Panc1 (cell line): ENCODE results near the gene NT5C2. TPM values are rescaled to one million over a fixed set of nuclear protein-coding genes. Genes with fewer than 3 reads are reported as not detected.

Experiments
- ATAC-seq: fragments of 200-7000 bp; cut with Tn5 transposase; 2 replicates; pipeline ENCODE4 v1.9.1; 2020; ENCODE audit warnings: mild to moderate bottlenecking, moderate library complexity
- BruUV-seq: library from RNA; stranded (reverse); fragments of 400-500 nt; replicated peaks from 2 replicates; lab custom pipeline; 2021; lab: Mats Ljungman, UMichigan
- CTCF ChIA-PET: fragments of 300-600 bp; sonication (Branson Sonifier 250); formaldehyde crosslinking; loops from one replicate; lab custom pipeline; 2022; ENCODE audit warnings: antibody characterized with exemption; lab: Charles Lee
- POLR2A ChIA-PET: fragments of 300-600 bp; sonication (Branson Sonifier 250); formaldehyde crosslinking; loops from one replicate; lab custom pipeline; 2022; ENCODE audit warnings: antibody characterized with exemption; lab: Charles Lee
- DNase-seq: peaks from one replicate; pipeline ENCODE4 v3.0.0-alpha.2; 2010; ENCODE audit warnings: low read depth, low spot score
- H3K27ac ChIP-seq: 2 replicates; pipeline ENCODE4 v1.5.1; 2011; ENCODE audit warnings: mild to moderate bottlenecking, low read length, inconsistent platforms
- H3K27me3 ChIP-seq: fragments of 200-500 bp; sonication (Bioruptor generic); 2 replicates; pipeline ENCODE4 v1.6.0; 2014; ENCODE audit warnings: low read length, inconsistent platforms; ENCODE audit not compliant: control insufficient read depth, insufficient read depth
- H3K36me3 ChIP-seq: fragments of 200-500 bp; sonication (Bioruptor generic); 2 replicates; pipeline ENCODE4 v1.5.1; 2014; ENCODE audit warnings: inconsistent platforms, mild to moderate bottlenecking, low read length, moderate library complexity; ENCODE audit not compliant: control insufficient read depth, insufficient read depth
- H3K4me1 ChIP-seq: 2 replicates; pipeline ENCODE4 v1.5.1; 2011; ENCODE audit warnings: inconsistent platforms, mild to moderate bottlenecking, low read length, moderate library complexity; ENCODE audit not compliant: control insufficient read depth, insufficient read depth
- H3K4me3 ChIP-seq, 2 experiments: 2 replicates each; pipeline ENCODE4 v1.5.1; 2011 to 2012; ENCODE audit warnings: low read depth in 2 of 2, low read length in 2 of 2, mild to moderate bottlenecking in 2 of 2, inconsistent platforms in 1 of 2, moderate library complexity in 1 of 2
- H3K9me3 ChIP-seq: fragments of 200-500 bp; sonication (Bioruptor generic); 2 replicates; pipeline ENCODE4 v1.5.1; 2014; ENCODE audit warnings: low read depth, mild to moderate bottlenecking, inconsistent platforms, low read length, moderate library complexity; ENCODE audit not compliant: control insufficient read depth, insufficient read depth
- POLR2AphosphoS5 ChIP-seq: IDR thresholded peaks from 2 replicates; pipeline ENCODE4 v1.6.1; 2012; ENCODE audit warnings: mild to moderate bottlenecking, low read depth, low read length, moderate library complexity
- SIN3A ChIP-seq: IDR thresholded peaks from 2 replicates; pipeline ENCODE4 v1.6.1; 2012; ENCODE audit warnings: low read depth, mild to moderate bottlenecking, low read length, moderate library complexity, borderline replicate concordance; ENCODE audit not compliant: insufficient read depth
- TCF7L2 ChIP-seq: IDR thresholded peaks from 2 replicates; pipeline ENCODE4 v1.6.1; 2011; ENCODE audit warnings: mild to moderate bottlenecking, low read depth, low read length, inconsistent platforms
- in situ Hi-C: cut with HindIII; loops from 2 replicates; pipeline ENCODE4 v1.10.0; 2016; ENCODE audit warnings: low sequenced_read_pairs, low pct_unique_long_range_greater_than_20kb
- intact Hi-C: fragments of 100-400 bp; cut with micrococcal nuclease; formaldehyde crosslinking; loops from one replicate; pipeline ENCODE4 v1.10.0; 2022; ENCODE audit not compliant: unreplicated experiment
- total RNA-seq: library from RNA; stranded (reverse); gene quantifications from one replicate; pipeline ENCODE4 v1.2.1, GENCODE V29; 2021; ENCODE audit not compliant: unreplicated experiment
- TF ChIP-seq, protein P1 (sequence below): fragments of 450-650 bp; IDR thresholded peaks from 2 replicates; pipeline ENCODE4 v1.5.1; 2017; ENCODE audit warnings: mild to moderate bottlenecking
- TF ChIP-seq, protein P2 (sequence below), 2 experiments: IDR thresholded peaks; 2 replicates each; pipeline ENCODE4 v1.6.1; 2011 to 2012; ENCODE audit warnings: low read depth in 2 of 2, control low read depth in 1 of 2, low read length in 1 of 2, mild to moderate bottlenecking in 1 of 2, moderate library complexity in 1 of 2; ENCODE audit not compliant: insufficient read depth in 1 of 2

Gene NT5C2
- total RNA-seq, 1 experiment from 2014 or later = 150 TPM

- Histone ChIP-seq H3K36me3 (peaks cover 64% of the 10 kb centered on the region), H3K4me1 (no peaks in the 10 kb centered on the region), H3K27ac (no peak overlapping the region), H3K9me3 (no peaks in the 10 kb centered on the region), H3K27me3 (no peaks in the 10 kb centered on the region), H3K4me3 (no peak overlapping the region)
- intact Hi-C loops = no loop called here
- TF ChIP-seq, protein P1, sequence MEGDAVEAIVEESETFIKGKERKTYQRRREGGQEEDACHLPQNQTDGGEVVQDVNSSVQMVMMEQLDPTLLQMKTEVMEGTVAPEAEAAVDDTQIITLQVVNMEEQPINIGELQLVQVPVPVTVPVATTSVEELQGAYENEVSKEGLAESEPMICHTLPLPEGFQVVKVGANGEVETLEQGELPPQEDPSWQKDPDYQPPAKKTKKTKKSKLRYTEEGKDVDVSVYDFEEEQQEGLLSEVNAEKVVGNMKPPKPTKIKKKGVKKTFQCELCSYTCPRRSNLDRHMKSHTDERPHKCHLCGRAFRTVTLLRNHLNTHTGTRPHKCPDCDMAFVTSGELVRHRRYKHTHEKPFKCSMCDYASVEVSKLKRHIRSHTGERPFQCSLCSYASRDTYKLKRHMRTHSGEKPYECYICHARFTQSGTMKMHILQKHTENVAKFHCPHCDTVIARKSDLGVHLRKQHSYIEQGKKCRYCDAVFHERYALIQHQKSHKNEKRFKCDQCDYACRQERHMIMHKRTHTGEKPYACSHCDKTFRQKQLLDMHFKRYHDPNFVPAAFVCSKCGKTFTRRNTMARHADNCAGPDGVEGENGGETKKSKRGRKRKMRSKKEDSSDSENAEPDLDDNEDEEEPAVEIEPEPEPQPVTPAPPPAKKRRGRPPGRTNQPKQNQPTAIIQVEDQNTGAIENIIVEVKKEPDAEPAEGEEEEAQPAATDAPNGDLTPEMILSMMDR = no peak
- TF ChIP-seq, protein P2, sequence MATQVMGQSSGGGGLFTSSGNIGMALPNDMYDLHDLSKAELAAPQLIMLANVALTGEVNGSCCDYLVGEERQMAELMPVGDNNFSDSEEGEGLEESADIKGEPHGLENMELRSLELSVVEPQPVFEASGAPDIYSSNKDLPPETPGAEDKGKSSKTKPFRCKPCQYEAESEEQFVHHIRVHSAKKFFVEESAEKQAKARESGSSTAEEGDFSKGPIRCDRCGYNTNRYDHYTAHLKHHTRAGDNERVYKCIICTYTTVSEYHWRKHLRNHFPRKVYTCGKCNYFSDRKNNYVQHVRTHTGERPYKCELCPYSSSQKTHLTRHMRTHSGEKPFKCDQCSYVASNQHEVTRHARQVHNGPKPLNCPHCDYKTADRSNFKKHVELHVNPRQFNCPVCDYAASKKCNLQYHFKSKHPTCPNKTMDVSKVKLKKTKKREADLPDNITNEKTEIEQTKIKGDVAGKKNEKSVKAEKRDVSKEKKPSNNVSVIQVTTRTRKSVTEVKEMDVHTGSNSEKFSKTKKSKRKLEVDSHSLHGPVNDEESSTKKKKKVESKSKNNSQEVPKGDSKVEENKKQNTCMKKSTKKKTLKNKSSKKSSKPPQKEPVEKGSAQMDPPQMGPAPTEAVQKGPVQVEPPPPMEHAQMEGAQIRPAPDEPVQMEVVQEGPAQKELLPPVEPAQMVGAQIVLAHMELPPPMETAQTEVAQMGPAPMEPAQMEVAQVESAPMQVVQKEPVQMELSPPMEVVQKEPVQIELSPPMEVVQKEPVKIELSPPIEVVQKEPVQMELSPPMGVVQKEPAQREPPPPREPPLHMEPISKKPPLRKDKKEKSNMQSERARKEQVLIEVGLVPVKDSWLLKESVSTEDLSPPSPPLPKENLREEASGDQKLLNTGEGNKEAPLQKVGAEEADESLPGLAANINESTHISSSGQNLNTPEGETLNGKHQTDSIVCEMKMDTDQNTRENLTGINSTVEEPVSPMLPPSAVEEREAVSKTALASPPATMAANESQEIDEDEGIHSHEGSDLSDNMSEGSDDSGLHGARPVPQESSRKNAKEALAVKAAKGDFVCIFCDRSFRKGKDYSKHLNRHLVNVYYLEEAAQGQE (IDR thresholded peaks at IDR 0.05; ENCODE audit: insufficient read depth in 1 of 2, low read depth in 2 of 2, low read length in 1 of 2) = no peak
- TF ChIP-seq POLR2AphosphoS5 (no peak; the same call in 1 of the 2 replicates), SIN3A (no peak), TCF7L2 (no peak)
- BruUV-seq = no TSS peak
- ChIA-PET CTCF (no interaction called here), POLR2A (no interaction called here)
- ATAC-seq (no peak), DNase-seq (no peak)
- in situ Hi-C loops = no loop called here
These were observed 106.3 kb downstream of the NT5C2 start for GRCh38 chr10:103086799-103087198.

DNA sequence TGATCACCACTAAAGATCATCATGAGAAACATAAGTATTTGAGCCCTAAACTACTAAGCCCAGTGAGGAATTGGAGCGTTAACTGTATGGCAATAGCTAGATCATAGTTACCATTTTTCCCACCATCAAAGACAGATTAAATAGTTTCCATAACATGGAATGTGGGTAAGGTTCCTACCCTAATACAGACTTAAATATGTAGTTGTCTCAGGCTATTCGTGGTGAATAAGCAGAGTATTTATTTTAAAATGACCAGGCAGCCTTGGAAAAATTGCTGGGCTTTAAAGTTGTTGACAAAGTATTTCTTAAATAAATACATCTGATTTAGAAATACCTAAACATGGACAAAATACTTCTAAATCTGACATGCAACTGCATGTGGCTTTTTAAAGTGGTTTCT, 106.8 kb downstream of the NT5C2 start:
- ATAC-seq (no peak), DNase-seq (no peak)
- no peaks in the 10 kb centered on the region for H3K4me1 ChIP-seq
- H3K36me3 ChIP-seq = peaks cover 61% of the 10 kb centered on the region
- no peak overlapping the region for H3K4me3 ChIP-seq
- no peaks in the 10 kb centered on the region for H3K9me3 ChIP-seq
- BruUV-seq = no TSS peak
- in situ Hi-C loops (no loop called here), intact Hi-C loops (no loop called here)
- CTCF ChIA-PET = no interaction called here
- H3K27ac ChIP-seq = no peak overlapping the region
- no peaks in the 10 kb centered on the region for H3K27me3 ChIP-seq
- TF ChIP-seq, protein P2 (IDR thresholded peaks at IDR 0.05; ENCODE audit: insufficient read depth in 1 of 2, low read depth in 2 of 2, low read length in 1 of 2) = no peak
- TF ChIP-seq TCF7L2 (no peak), POLR2AphosphoS5 (no peak), SIN3A (no peak)
- TF ChIP-seq, protein P1 = no peak
- POLR2A ChIA-PET = no interaction called here
